Heart left ventricle (tissue), 13 donors: ENCODE results near the gene NBAS.

Source experiments
- CTCF ChIP-seq, 12 donors: fragments of 200-600 bp; sonication (generic) in 4 of 12; IDR thresholded peaks; one replicate each; pipeline versions ENCODE4 v1.5.0 to v1.8.0; 2018 to 2022; ENCODE audit warnings: antibody characterized with exemption in 12 of 12, mild to moderate bottlenecking in 5 of 12
- POLR2A ChIP-seq, 2 donors: fragments of 450-650 bp; IDR thresholded peaks; one replicate each; pipeline ENCODE4 v1.6.1; 2017; ENCODE audit warnings: antibody characterized with exemption in 2 of 2, mild to moderate bottlenecking in 2 of 2, moderate library complexity in 2 of 2
- donor health status: ischemic (EF 13 %, LVEDD 7.1; RV severe dilation, severe dysfunction).
- donor health status: DM: no; HTN: yes; CAD: no.
- donor health status: DM: no; HTN: no; CAD: no.
- donor health status: ischemic (EF 25% LVEDD 6.9; RV normal size, moderate dysfunction).
- donor health status: ischemic (EF 25% LVEDD 5.7; RV mildly dilated, moderate dysfunction).
- donor health status: ischemic (EF 35%, LVEDD 5.7; RV mildly dilated, moderate dysfunction).
- donor health status: nonischemic (EF 11% LVEDD 7.7; RV severe dilation, severe dysfunction).
- donor health status: DM: yes; HTN: yes; CAD: no.
- donor health status: PGD.
- donor health status: ischemic (EF 29% LVEDD 5.4; RV normal size, mild dysfunction).
- donor health status: nonischemic (EF 23%, LVEDD 6.1; RV moderate dilation, normal function).

GRCh38 chr2:15117409-15118050 lies 443.6 kb downstream of the NBAS start:
- no peak for TF ChIP-seq CTCF (IDR thresholded peaks at IDR 0.05)
- TF ChIP-seq POLR2A (IDR thresholded peaks at IDR 0.05), result no peak
